HCT116 (cell line): ENCODE data around the gene CCDC183. TPM values are rescaled to one million over a fixed set of nuclear protein-coding genes. Genes with fewer than 3 reads are reported as not detected.
"Not testable (repeated sequence)": the region's sequence is repeated elsewhere in the genome, so short reads cannot be mapped to it uniquely, and the experiment has no call there.

ENCODE experiments used
- ATAC-seq: fragments of 200-7000 bp; cut with Tn5 transposase; 2 replicates; pipeline ENCODE4 v1.9.1; 2020; ENCODE audit warnings: mild to moderate bottlenecking, moderate library complexity
- BruUV-seq: library from RNA; stranded (reverse); fragments of 400-500 nt; replicated peaks from 2 replicates; lab custom pipeline; 2021; lab: Mats Ljungman, UMichigan
- CTCF ChIA-PET: fragments of 300-600 bp; sonication (Branson Sonifier 250); formaldehyde crosslinking; loops from one replicate; lab custom pipeline; 2021; ENCODE audit warnings: antibody characterized with exemption; lab: Charles Lee
- POLR2A ChIA-PET: fragments of 300-600, 350-600 bp; sonication (Branson Sonifier 250); formaldehyde crosslinking; loops from one replicate; lab custom pipeline; 2021; ENCODE audit warnings: antibody characterized with exemption; lab: Charles Lee
- RAD21 ChIA-PET, 2 experiments: fragments of 300-600 bp; sonication (Branson Sonifier 250); formaldehyde crosslinking; loops; one replicate each; lab custom pipeline; 2023; ENCODE audit warnings: low total read pairs in 2 of 2; ENCODE audit not compliant: uncharacterized antibody in 2 of 2, unreplicated experiment in 2 of 2, low non-redundant PET in 1 of 2; lab: Charles Lee
- DNase-seq: peaks from one replicate; pipeline ENCODE4 v3.0.0-alpha.2; 2010; ENCODE audit warnings: low read depth, low spot score
- H2AFZ ChIP-seq: fragments of 200-600 bp; shearing (Covaris generic), sonication (generic); 2 replicates; pipeline ENCODE4 v1.6.1; 2017; ENCODE audit warnings: low read depth, mixed run types, mixed read lengths, antibody characterized with exemption, low read length; ENCODE audit not compliant: poor library complexity, severe bottlenecking
- H3K27ac ChIP-seq: 2 replicates; pipeline ENCODE4 v1.5.1; 2012; ENCODE audit warnings: low read depth, low read length
- H3K27me3 ChIP-seq: fragments of 200-600 bp; sonication (generic); 2 replicates; pipeline ENCODE4 v1.6.1; 2016; ENCODE audit warnings: mixed run types, low read length, mixed read lengths; ENCODE audit not compliant: insufficient read depth
- H3K36me3 ChIP-seq, 2 experiments: fragments of 200-500 bp in 1 of 2; fragments of 200-600 bp in 1 of 2; sonication (Bioruptor generic) in 1 of 2; sonication (generic) in 1 of 2; 2 replicates each; pipeline versions ENCODE4 v1.5.1 to v1.6.1; 2014 to 2016; ENCODE audit warnings: low read length in 2 of 2, inconsistent platforms in 1 of 2, mixed read lengths in 1 of 2, mixed run types in 1 of 2; ENCODE audit not compliant: insufficient read depth in 2 of 2, control insufficient read depth in 1 of 2
- H3K4me1 ChIP-seq, 2 experiments: fragments of 200-600 bp in 1 of 2; sonication (generic) in 1 of 2; 2 replicates each; pipeline versions ENCODE4 v1.5.1 to v1.6.1; 2012 to 2017; ENCODE audit warnings: low read length in 2 of 2, inconsistent platforms in 1 of 2, mild to moderate bottlenecking in 1 of 2, mixed read lengths in 1 of 2, mixed run types in 1 of 2, moderate library complexity in 1 of 2; ENCODE audit not compliant: insufficient read depth in 2 of 2, control insufficient read depth in 1 of 2
- H3K4me2 ChIP-seq: fragments of 200-600 bp; sonication (generic); 2 replicates; pipeline ENCODE4 v1.6.1; 2017; ENCODE audit warnings: mixed run types, low read length, mixed read lengths
- H3K4me3 ChIP-seq, 2 experiments: fragments of 200-600 bp in 1 of 2; sonication (generic) in 1 of 2; replicated peaks in 1 of 2; 2 replicates each; pipeline ENCODE4 v1.5.1; 2011 to 2016; ENCODE audit warnings: low read length in 2 of 2, control low read depth in 1 of 2, low read depth in 1 of 2, mild to moderate bottlenecking in 1 of 2, mixed read lengths in 1 of 2, mixed run types in 1 of 2
- H3K79me2 ChIP-seq: fragments of 200-600 bp; sonication (generic); 2 replicates; pipeline ENCODE4 v1.6.1; 2017; ENCODE audit warnings: mild to moderate bottlenecking, mixed run types, low read length, moderate library complexity, mixed read lengths; ENCODE audit not compliant: insufficient read depth
- H3K9ac ChIP-seq: fragments of 200-600 bp; sonication (generic); 2 replicates; pipeline ENCODE4 v1.6.1; 2016; ENCODE audit warnings: low read length, mixed read lengths
- H3K9me2 ChIP-seq: fragments of 200-600 bp; sonication (generic), shearing (Covaris generic); 2 replicates; pipeline ENCODE4 v1.6.1; 2017; ENCODE audit warnings: mixed run types, mild to moderate bottlenecking, moderate library complexity; ENCODE audit not compliant: insufficient read depth
- H3K9me3 ChIP-seq, 2 experiments: fragments of 200-500 bp in 1 of 2; fragments of 200-600 bp in 1 of 2; sonication (Bioruptor generic) in 1 of 2; sonication (generic) in 1 of 2; 2 replicates each; pipeline ENCODE4 v1.6.1; 2014 to 2017; ENCODE audit warnings: low read length in 2 of 2, mixed read lengths in 2 of 2, inconsistent platforms in 1 of 2, low read depth in 1 of 2, mild to moderate bottlenecking in 1 of 2, mixed run types in 1 of 2, moderate library complexity in 1 of 2; ENCODE audit not compliant: control insufficient read depth in 1 of 2, insufficient read depth in 1 of 2
- H4K20me1 ChIP-seq: fragments of 200-600 bp; sonication (generic), shearing (Covaris generic); 2 replicates; pipeline ENCODE4 v1.6.1; 2017; ENCODE audit warnings: mixed run types, mild to moderate bottlenecking, moderate library complexity; ENCODE audit not compliant: insufficient read depth
- CTCF ChIP-seq, 3 experiments: fragments of 200-600 bp in 1 of 3; sonication (generic) in 1 of 3; IDR thresholded peaks in 2 of 3; conservative IDR thresholded peaks in 1 of 3; 2 replicates each; pipeline ENCODE4 v1.5.1; 2012 to 2017; ENCODE audit warnings: low read depth in 2 of 3, low read length in 2 of 3, antibody characterized with exemption in 1 of 3, borderline replicate concordance in 1 of 3, control low read depth in 1 of 3, mild to moderate bottlenecking in 1 of 3, mixed read lengths in 1 of 3, mixed run types in 1 of 3, moderate library complexity in 1 of 3; ENCODE audit not compliant: insufficient read depth in 1 of 3
- RAD21 ChIP-seq: IDR thresholded peaks from 2 replicates; pipeline ENCODE4 v1.6.1; 2012; ENCODE audit warnings: low read depth, mild to moderate bottlenecking
- intact Hi-C: fragments of 100-400 bp; cut with micrococcal nuclease; formaldehyde crosslinking; loops from 2 replicates; pipeline ENCODE4 v1.10.0; 2022
- total RNA-seq: library from RNA; stranded (reverse); gene quantifications from one replicate; pipeline ENCODE4 v1.2.1, GENCODE V29; 2021; ENCODE audit not compliant: unreplicated experiment

The CCDC183 gene
- total RNA-seq, 1 experiment from 2014 or later = 2.8 TPM

GRCh38 chr9:136760834-136761544, 35.1 kb upstream of the CCDC183 start:
- H3K27ac ChIP-seq = not testable (repeated sequence)

More at GRCh38 chr9:136760834-136761544, 35.1 kb upstream of the CCDC183 start:
- intact Hi-C loops, BruUV-seq, H3K9me2 ChIP-seq, H4K20me1 ChIP-seq, H3K9me3 ChIP-seq, H3K79me2 ChIP-seq, H3K4me3 ChIP-seq, H3K36me3 ChIP-seq, H3K27me3 ChIP-seq, POLR2A ChIA-PET, RAD21 ChIA-PET: not testable (repeated sequence)
- H2AFZ ChIP-seq = peak overlapping the region; percentile 82
- TF ChIP-seq CTCF (IDR thresholded peaks at IDR 0.05 in 2 of 3, conservative IDR thresholded peaks at IDR 0.05 in 1 of 3; ENCODE audit: borderline replicate concordance in 1 of 3, insufficient read depth in 1 of 3, low read depth in 2 of 3, low read length in 2 of 3) (peak; percentile 56 to 83 (median 67); a peak in 5 of 6 replicates), RAD21 (peak; percentile 42; the same call in 1 of the 2 replicates)
- peak; percentile 56 for DNase-seq
- CTCF ChIA-PET = interaction anchor here (0.9 kb wide), 1 partner anchor 326 kb away, joined by 3 read pairs; the partner anchor contains the start of gene MAN1B1
- peak overlapping the region; percentile 58 for H3K4me2 ChIP-seq
- peaks cover 13 to 25% of the 10 kb centered on the region in 2 experiments; a peak in 3 of 4 replicates for H3K4me1 ChIP-seq
- ATAC-seq = peak; percentile 80
- 0 out of 2 replicates have a peak overlapping the region, but pooled peaks have one; percentile 13 for H3K9ac ChIP-seq
